Hepatocyte (in vitro differentiated cells): ENCODE measurements around the gene PARP8. TPM values are rescaled to one million over a fixed set of nuclear protein-coding genes. Genes with fewer than 3 reads are reported as not detected.
A peak's percentile ranks its signal among the peaks of the same experiment; 100 is the strongest.

Experiments used
- DNase-seq: peaks from one replicate; pipeline ENCODE4 v3.0.0-alpha.2; 2016; ENCODE audit warnings: low spot score
- H2AFZ ChIP-seq: fragments of 200-600 bp; sonication (generic); 2 replicates; pipeline ENCODE4 v1.6.0; 2016; ENCODE audit warnings: antibody characterized with exemption, mild to moderate bottlenecking
- H3K27ac ChIP-seq: fragments of 200-600 bp; sonication (generic); 2 replicates; pipeline ENCODE4 v1.5.1; 2016; ENCODE audit warnings: mild to moderate bottlenecking
- H3K27me3 ChIP-seq: fragments of 200-600 bp; sonication (generic); 2 replicates; pipeline ENCODE4 v1.6.1; 2016
- H3K36me3 ChIP-seq: fragments of 200-600 bp; sonication (generic); replicated peaks from 2 replicates; pipeline ENCODE4 v1.5.1; 2016; ENCODE audit warnings: low read depth; ENCODE audit not compliant: insufficient read depth
- H3K4me1 ChIP-seq: fragments of 200-600 bp; sonication (generic); 2 replicates; pipeline ENCODE4 v1.5.1; 2016; ENCODE audit warnings: mild to moderate bottlenecking, moderate library complexity; ENCODE audit not compliant: insufficient read depth
- H3K4me2 ChIP-seq: fragments of 200-600 bp; sonication (generic); 2 replicates; pipeline ENCODE4 v1.6.0; 2016
- H3K4me3 ChIP-seq: fragments of 200-600 bp; sonication (generic); 2 replicates; pipeline ENCODE4 v1.5.1; 2016; ENCODE audit warnings: mild to moderate bottlenecking
- H3K79me2 ChIP-seq: fragments of 200-600 bp; sonication (generic); 2 replicates; pipeline ENCODE4 v1.6.0; 2017; ENCODE audit warnings: mild to moderate bottlenecking
- H3K9me2 ChIP-seq: fragments of 200-600 bp; sonication (generic); replicated peaks from 2 replicates; pipeline ENCODE4 v1.6.0; 2017; ENCODE audit warnings: mild to moderate bottlenecking; ENCODE audit not compliant: insufficient read depth
- H3K9me3 ChIP-seq: fragments of 200-600 bp; sonication (generic); 2 replicates; pipeline ENCODE4 v1.5.1; 2016; ENCODE audit warnings: low read depth, mild to moderate bottlenecking
- H4K20me1 ChIP-seq: fragments of 200-600 bp; sonication (generic); 2 replicates; pipeline ENCODE4 v1.6.0; 2016; ENCODE audit warnings: mild to moderate bottlenecking; ENCODE audit not compliant: insufficient read depth, poor library complexity, severe bottlenecking
- CTCF ChIP-seq: fragments of 200-600 bp; sonication (generic); IDR thresholded peaks from 2 replicates; pipeline ENCODE4 v1.5.1; 2016; ENCODE audit warnings: antibody characterized with exemption, mild to moderate bottlenecking; ENCODE audit not compliant: poor library complexity
- EZH2 ChIP-seq: fragments of 200-600 bp; sonication (generic); IDR thresholded peaks from 2 replicates; pipeline ENCODE4 v1.6.1; 2016; ENCODE audit warnings: antibody characterized with exemption, mild to moderate bottlenecking, borderline replicate concordance
- EZH2phosphoT487 ChIP-seq: fragments of 200-600 bp; sonication (generic); IDR thresholded peaks from one replicate; pipeline ENCODE4 v1.6.1; 2018; ENCODE audit warnings: antibody characterized with exemption, mild to moderate bottlenecking, low read depth, moderate library complexity; ENCODE audit not compliant: unreplicated experiment, severe bottlenecking
- WGBS: methylation state at CpG from one replicate; pipeline ENCODE4 v1.1.6; 2016; ENCODE audit warnings: low lambda C conversion rate; ENCODE audit errors: missing lambda C conversion rate; 5-methylcytosine and 5-hydroxymethylcytosine counted together
- polyA plus RNA-seq: library from polyadenylated mRNA; unstranded; fragments of >200 nt; fragmentation: Nextera tagmentation; extraction: Ambion mirVana; gene quantifications from 2 replicates; pipeline ENCODE4 v1.2.1, GENCODE V29; 2016
- total RNA-seq: library from RNA; depleted of rRNA; stranded (reverse); fragments of >200 nt; gene quantifications from 2 replicates; pipeline ENCODE4 v1.2.3, GENCODE V29; 2014

Gene PARP8
- total and polyA plus RNA-seq, 2 experiments from 2014 or later, result 11.9 to 18.0 TPM

GRCh38 chr5:50738864-50739263 lies 72.4 kb downstream of the PARP8 start:
- Histone ChIP-seq H3K27ac (no peak overlapping the region), H2AFZ (no peak overlapping the region), H3K9me2 (no peaks in the 10 kb centered on the region), H4K20me1 (no peaks in the 10 kb centered on the region), H3K27me3 (no peaks in the 10 kb centered on the region), H3K4me1 (no peaks in the 10 kb centered on the region), H3K9me3 (no peaks in the 10 kb centered on the region), H3K79me2 (peaks cover 36% of the 10 kb centered on the region), H3K36me3 (no peaks in the 10 kb centered on the region), H3K4me3 (no peak overlapping the region), H3K4me2 (no peak overlapping the region)
- TF ChIP-seq EZH2, result no peak
- TF ChIP-seq EZH2phosphoT487, result no peak
- no peak for DNase-seq
- 52% methylated on average over 1 of the region's 1 CpG for WGBS

- Histone ChIP-seq H3K4me2 (no peak overlapping the region), H3K36me3 (no peaks in the 10 kb centered on the region), H3K4me3 (no peak overlapping the region), H4K20me1 (no peaks in the 10 kb centered on the region), H3K4me1 (no peaks in the 10 kb centered on the region), H2AFZ (no peak overlapping the region), H3K9me3 (no peaks in the 10 kb centered on the region), H3K27ac (no peak overlapping the region), H3K9me2 (no peaks in the 10 kb centered on the region), H3K27me3 (no peaks in the 10 kb centered on the region), H3K79me2 (peaks cover 28% of the 10 kb centered on the region)
- TF ChIP-seq EZH2 (no peak), CTCF (no peak), EZH2phosphoT487 (no peak)
- WGBS, result 63% methylated on average over 4 of the region's 4 CpGs
- no peak for DNase-seq
Measured at GRCh38 chr5:50740832-50741231, 74.4 kb downstream of the PARP8 start.

GRCh38 chr5:50744776-50745175 lies 78.3 kb downstream of the PARP8 start:
- Histone ChIP-seq H3K9me2 (no peaks in the 10 kb centered on the region), H2AFZ (no peak overlapping the region), H3K27me3 (no peaks in the 10 kb centered on the region), H3K9me3 (no peaks in the 10 kb centered on the region), H3K4me1 (no peaks in the 10 kb centered on the region), H3K79me2 (peaks cover 26% of the 10 kb centered on the region), H4K20me1 (no peaks in the 10 kb centered on the region), H3K4me2 (peak overlapping the region; percentile 71), H3K27ac (peak overlapping the region; percentile 26), H3K4me3 (peak overlapping the region; percentile 14), H3K36me3 (no peaks in the 10 kb centered on the region)
- TF ChIP-seq CTCF, result no peak
- no peak for TF ChIP-seq EZH2phosphoT487
- TF ChIP-seq EZH2, result no peak
- 42% methylated on average over 2 of the region's 2 CpGs for WGBS
- DNase-seq, result peak; percentile 16

GRCh38 chr5:50745221-50745910 lies 78.9 kb downstream of the PARP8 start:
- H3K9me2 ChIP-seq, result no peaks in the 10 kb centered on the region
- no peak for DNase-seq
- no peaks in the 10 kb centered on the region for H3K9me3 ChIP-seq
- no peaks in the 10 kb centered on the region for H3K36me3 ChIP-seq
- H3K27ac ChIP-seq, result no peak overlapping the region
- peak overlapping the region; percentile 71 for H3K4me2 ChIP-seq
- H3K27me3 ChIP-seq, result no peaks in the 10 kb centered on the region
- no peaks in the 10 kb centered on the region for H4K20me1 ChIP-seq
- H3K79me2 ChIP-seq, result peaks cover 22% of the 10 kb centered on the region
- no peaks in the 10 kb centered on the region for H3K4me1 ChIP-seq
- H2AFZ ChIP-seq, result no peak overlapping the region
- H3K4me3 ChIP-seq, result no peak overlapping the region
- TF ChIP-seq EZH2 (no peak), EZH2phosphoT487 (no peak), CTCF (no peak)
- WGBS, result 100% methylated on average over 3 of the region's 3 CpGs
